GM12891 (cell line): ENCODE measurements around the gene KLKB1.

Source experiments
- PAX5 ChIP-seq: IDR thresholded peaks from 2 replicates; pipeline ENCODE4 v1.6.1; 2011; ENCODE audit warnings: low read length, moderate library complexity, mild to moderate bottlenecking; ENCODE audit not compliant: insufficient read depth, severe bottlenecking
- POLR2A ChIP-seq: IDR thresholded peaks from 2 replicates; pipeline ENCODE4 v1.6.1; 2011; ENCODE audit warnings: low read depth, low read length, control low read depth
- POLR2AphosphoS5 ChIP-seq: IDR thresholded peaks from 2 replicates; pipeline ENCODE4 v1.6.1; 2011; ENCODE audit warnings: low read depth, low read length, control low read depth
- POU2F2 ChIP-seq: IDR thresholded peaks from 2 replicates; pipeline ENCODE4 v1.6.1; 2011; ENCODE audit warnings: low read depth, mild to moderate bottlenecking, control low read depth, low read length, moderate library complexity
- SPI1 ChIP-seq: IDR thresholded peaks from 2 replicates; pipeline ENCODE4 v1.6.1; 2011; ENCODE audit warnings: low read depth, low read length, control low read depth
- TAF1 ChIP-seq: IDR thresholded peaks from 2 replicates; pipeline ENCODE4 v1.6.1; 2011; ENCODE audit warnings: low read depth, low read length, control low read depth

DNA sequence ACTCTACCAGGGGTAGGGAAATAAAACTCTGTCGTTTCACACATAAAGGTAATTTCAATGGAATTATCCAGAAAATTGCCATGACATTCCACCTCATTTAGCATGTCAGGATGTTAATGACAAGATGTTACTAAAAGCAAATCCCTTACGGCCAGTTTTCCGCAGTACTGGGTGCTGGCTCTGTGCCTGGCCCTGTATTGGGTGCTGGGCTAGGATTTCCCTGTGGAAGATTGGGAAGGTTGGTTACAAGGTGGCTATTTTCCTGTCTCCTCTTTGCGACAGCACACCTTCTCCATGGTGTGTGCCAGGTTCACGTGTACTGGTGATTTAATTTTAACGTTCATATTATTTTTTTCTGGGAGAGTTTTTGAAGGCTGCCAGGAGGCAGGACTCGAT lies 13.1 kb downstream of the KLKB1 start:
- TF ChIP-seq POLR2AphosphoS5 (no peak), POLR2A (no peak), PAX5 (no peak), TAF1 (no peak), POU2F2 (no peak), SPI1 (no peak)
